GM18519 (cell line): ENCODE data around the gene SCLY.

Experiments
- ATAC-seq: cut with Tn5 transposase; IDR thresholded peaks from one replicate; pipeline ENCODE4 v1.9.1; 2021; ENCODE audit warnings: mild to moderate bottlenecking, moderate library complexity; ENCODE audit not compliant: unreplicated experiment, low FRiP score

Gene SCLY

GRCh38 chr2:238136820-238137537, 76.2 kb downstream of the SCLY start:
- no peak for ATAC-seq

- ATAC-seq = no peak
Measured at GRCh38 chr2:238137885-238138284, 77.1 kb downstream of the SCLY start.

GRCh38 chr2:238138331-238139195, 77.8 kb downstream of the SCLY start, which contains the start of gene KLHL30:
TSS of gene KLHL30 (plus strand) at chr2:238138668. CDS start at chr2:238140755, 2,087 bp downstream.
- ATAC-seq = no peak

GRCh38 chr2:238139196-238140039, 78.6 kb downstream of the SCLY start:
- no peak for ATAC-seq

- ATAC-seq = no peak
Measured at GRCh38 chr2:238140040-238140439, 79.2 kb downstream of the SCLY start.

GRCh38 chr2:238140721-238141540, 80.1 kb downstream of the SCLY start:
- ATAC-seq = no peak

- no peak for ATAC-seq
Measured at GRCh38 chr2:238141541-238142318, 80.9 kb downstream of the SCLY start.

- ATAC-seq = no peak
Measured at GRCh38 chr2:238142382-238143205, 81.8 kb downstream of the SCLY start.

GRCh38 chr2:238143239-238143951, 82.6 kb downstream of the SCLY start:
- ATAC-seq = no peak

- no peak for ATAC-seq
Measured at GRCh38 chr2:238144262-238144661, 83.5 kb downstream of the SCLY start.

GRCh38 chr2:238145046-238145445, 84.2 kb downstream of the SCLY start:
- ATAC-seq = no peak

GRCh38 chr2:238145851-238146250, 85.0 kb downstream of the SCLY start:
- no peak for ATAC-seq

GRCh38 chr2:238146884-238147544, 86.2 kb downstream of the SCLY start:
- ATAC-seq = no peak

GRCh38 chr2:238148981-238149380, 88.2 kb downstream of the SCLY start:
- no peak for ATAC-seq
